Measurements from ENCODE around the gene KDSR.

- no peak for TF ChIP-seq EZH2 (IDR thresholded peaks at IDR 0.05; ENCODE audit: borderline replicate concordance, insufficient read depth, low read length, poor library complexity, severe bottlenecking)
- no peak for TF ChIP-seq MXI1 (conservative IDR thresholded peaks at IDR 0.05; ENCODE audit: poor library complexity, severe bottlenecking)
- TF ChIP-seq POLR2AphosphoS5 (IDR thresholded peaks at IDR 0.05) = no peak
Measured at GRCh38 chr18:63326011-63326410, 41.0 kb downstream of the KDSR start.
